GM12865 (cell line): ENCODE measurements around the gene GCNT4.

Experiments
- DNase-seq: peaks from one replicate; pipeline ENCODE4 v3.0.0; 2010; ENCODE audit warnings: low read depth
- H3K4me3 ChIP-seq: 2 replicates; pipeline ENCODE4 v1.5.1; 2011; ENCODE audit warnings: mild to moderate bottlenecking, low read depth, low read length, control low read depth
- CTCF ChIP-seq: IDR thresholded peaks from 2 replicates; pipeline ENCODE4 v1.5.1; 2011; ENCODE audit warnings: low read length, control low read depth, low read depth, inconsistent platforms; ENCODE audit not compliant: insufficient read depth; ENCODE audit errors: missing control alignments

Gene GCNT4

GRCh38 chr5:75050415-75050814 is 1.9 kb downstream of the GCNT4 start:
- DNase-seq, result peak; percentile 18
- peak; percentile 19 for TF ChIP-seq CTCF
- H3K4me3 ChIP-seq, result no peak overlapping the region

- peak; percentile 77 for TF ChIP-seq CTCF
- DNase-seq, result peak; percentile 68
- H3K4me3 ChIP-seq, result no peak overlapping the region
These were observed 2.7 kb downstream of the GCNT4 start for GRCh38 chr5:75049456-75050351.

GRCh38 chr5:75048457-75048953 is 3.9 kb downstream of the GCNT4 start:
- TF ChIP-seq CTCF, result no peak
- DNase-seq, result peak; percentile 74
- peak overlapping the region; percentile 34 for H3K4me3 ChIP-seq

GRCh38 chr5:75047356-75047755 is 5.0 kb downstream of the GCNT4 start:
- TF ChIP-seq CTCF, result no peak
- DNase-seq, result no peak
- no peak overlapping the region for H3K4me3 ChIP-seq

- no peak overlapping the region for H3K4me3 ChIP-seq
- DNase-seq, result no peak
- no peak for TF ChIP-seq CTCF
These were observed 5.8 kb downstream of the GCNT4 start for GRCh38 chr5:75046366-75047142.

GRCh38 chr5:75045071-75045470 is 7.3 kb downstream of the GCNT4 start:
- no peak for DNase-seq
- TF ChIP-seq CTCF, result no peak
- no peak overlapping the region for H3K4me3 ChIP-seq
